Aorta (tissue), 5 donors: Measurements from ENCODE around the gene BRF1. TPM values are rescaled to one million over a fixed set of nuclear protein-coding genes. Genes with fewer than 3 reads are reported as not detected.
"Not testable (repeated sequence)": the region's sequence is repeated elsewhere in the genome, so short reads cannot be mapped to it uniquely, and the experiment has no call there.

Source experiments
- ATAC-seq: fragments of 200-7000 bp; cut with Tn5 transposase; one replicate; pipeline ENCODE4 v1.9.1; 2022; ENCODE audit warnings: moderate library complexity; ENCODE audit not compliant: low FRiP score
- DNase-seq, 2 donors: peaks; one replicate each; pipeline ENCODE4 v3.0.0-alpha.2; 2020
- H3K27ac ChIP-seq, 2 donors: one replicate each; pipeline ENCODE4 v1.5.1; 2013; ENCODE audit warnings: low read length in 2 of 2, mild to moderate bottlenecking in 2 of 2, moderate library complexity in 2 of 2, control low read depth in 1 of 2, inconsistent platforms in 1 of 2, low read depth in 1 of 2
- H3K27me3 ChIP-seq, 2 donors: one replicate each; pipeline ENCODE4 v1.6.1; 2013; ENCODE audit warnings: control low read depth in 1 of 2, low read length in 1 of 2, mild to moderate bottlenecking in 1 of 2, moderate library complexity in 1 of 2; ENCODE audit not compliant: insufficient read depth in 2 of 2, control insufficient read depth in 1 of 2
- H3K36me3 ChIP-seq, 2 donors: one replicate each; pipeline ENCODE4 v1.6.1; 2013; ENCODE audit warnings: control low read depth in 1 of 2, low read length in 1 of 2, mild to moderate bottlenecking in 1 of 2; ENCODE audit not compliant: insufficient read depth in 2 of 2, control insufficient read depth in 1 of 2
- H3K4me1 ChIP-seq, 2 donors: one replicate each; pipeline ENCODE4 v1.6.1; 2013; ENCODE audit warnings: low read length in 2 of 2, control low read depth in 1 of 2, mild to moderate bottlenecking in 1 of 2, moderate library complexity in 1 of 2; ENCODE audit not compliant: insufficient read depth in 2 of 2, control insufficient read depth in 1 of 2
- H3K4me3 ChIP-seq, 2 donors: one replicate each; pipeline ENCODE4 v1.5.1; 2013; ENCODE audit warnings: low read length in 2 of 2, control low read depth in 1 of 2, mild to moderate bottlenecking in 1 of 2
- H3K9me3 ChIP-seq: one replicate; pipeline ENCODE4 v1.6.1; 2013; ENCODE audit warnings: mild to moderate bottlenecking, low read length; ENCODE audit not compliant: control insufficient read depth
- WGBS, 2 donors: extraction: QIAGEN DNeasy Blood & Tissue Kit; methylation state at CpG; one replicate each; pipeline ENCODE4 v1.1.7; 2013; 5-methylcytosine and 5-hydroxymethylcytosine counted together
- intact Hi-C, 2 donors: fragments of 100-400 bp; cut with DNase I; formaldehyde crosslinking; loops; one replicate each; pipeline versions ENCODE4 v1.14.2 to v1.15.0; 2022
- polyA plus RNA-seq, 2 donors: library from polyadenylated mRNA; stranded (reverse); fragments of 200-250 nt; gene quantifications; one replicate each; pipeline ENCODE4 v1.2.3, GENCODE V29; 2013
- total RNA-seq, 2 donors: library from RNA; stranded (reverse); fragmentation: NEBNext Ultra II Directional; extraction: Animal tissue kit (Norgen Biotek cat#: 25700); gene quantifications; one replicate each; pipeline ENCODE4 v1.2.1, GENCODE V29; 2021
- donor health status: healthy with polysubstance abuse.
- donor health status: Bipolar disorder and iron deficiency.
- donor health status: DM: no; HTN: no; CAD: no.
- donor health status: DM: no; HTN: no; CAD: no.
- donor health status: DM: yes; HTN: yes; CAD: no.

BRF1 gene
- total and polyA plus RNA-seq, 4 donors = 7.1 to 44.3 (median 29.6) TPM

DNA sequence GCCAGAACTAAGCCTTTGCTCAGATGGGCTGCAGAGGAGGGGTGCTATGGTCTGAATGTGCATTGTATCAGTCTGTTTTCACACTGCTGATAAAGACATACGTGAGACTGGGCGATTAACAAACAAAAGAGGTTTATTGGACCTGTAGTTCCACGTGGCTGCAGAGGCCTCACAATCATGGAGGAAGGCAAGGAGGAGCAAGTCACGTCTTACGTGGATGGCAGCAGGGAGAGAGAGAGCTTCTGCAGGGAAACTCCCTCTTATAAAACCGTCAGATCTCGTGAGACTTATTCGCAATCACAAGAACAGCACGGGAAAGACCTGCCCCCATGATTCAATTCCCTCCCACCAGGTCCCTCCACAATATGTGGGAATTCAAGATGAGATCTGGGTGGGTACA lies 3.8 kb upstream of the BRF1 start:
- no peaks in the 10 kb centered on the region for H3K27me3 ChIP-seq
- H3K27ac ChIP-seq = no peak overlapping the region
- 76 to 82% methylated on average over 9 of the region's 9 CpGs for WGBS, 2 donors
- ATAC-seq = no peak
- no peaks in the 10 kb centered on the region for H3K36me3 ChIP-seq
- intact Hi-C loops = loop anchor here in 1 of 2 donors (5.0 to 10.0 kb wide), 3 partner anchors 60 to 617 kb away; partner anchors contain the start of genes BTBD6, INF2 and TEDC1
- no peak for DNase-seq
- H3K9me3 ChIP-seq = no peaks in the 10 kb centered on the region
- H3K4me3 ChIP-seq = no peak overlapping the region
- no peaks in the 10 kb centered on the region for H3K4me1 ChIP-seq

DNA sequence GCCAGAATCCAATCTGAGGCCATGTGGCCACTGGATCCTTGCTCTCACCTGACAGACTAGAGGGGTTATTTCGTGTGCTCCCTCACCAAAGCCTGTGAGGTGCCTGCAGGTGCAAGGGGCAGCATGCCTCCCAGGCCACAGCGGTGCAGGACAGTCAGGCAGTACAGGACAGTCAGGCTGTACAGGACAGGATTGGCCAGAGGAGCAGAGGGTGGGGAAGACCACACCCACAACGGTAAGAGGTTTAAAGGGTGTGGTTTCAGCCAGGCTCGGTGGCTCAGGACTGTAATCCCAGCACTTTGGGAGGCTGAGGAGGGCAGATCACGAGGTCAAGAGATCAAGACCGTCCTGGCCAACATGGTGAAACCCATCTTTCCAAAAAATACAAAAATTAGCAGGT lies 3.1 kb upstream of the BRF1 start:
- DNase-seq = no peak
- no peaks in the 10 kb centered on the region for H3K9me3 ChIP-seq
- no peak overlapping the region for H3K4me3 ChIP-seq
- H3K27ac ChIP-seq = no peak overlapping the region
- H3K27me3 ChIP-seq = no peaks in the 10 kb centered on the region
- no peak for ATAC-seq
- no peaks in the 10 kb centered on the region for H3K4me1 ChIP-seq
- H3K36me3 ChIP-seq = no peaks in the 10 kb centered on the region
- intact Hi-C loops = loop anchor here in 1 of 2 donors (5.0 to 10.0 kb wide), 3 partner anchors 59 to 617 kb away; partner anchors contain the start of genes BTBD6, INF2 and TEDC1
- WGBS, 2 donors = 80 to 88% methylated on average over 6 of the region's 6 CpGs

DNA sequence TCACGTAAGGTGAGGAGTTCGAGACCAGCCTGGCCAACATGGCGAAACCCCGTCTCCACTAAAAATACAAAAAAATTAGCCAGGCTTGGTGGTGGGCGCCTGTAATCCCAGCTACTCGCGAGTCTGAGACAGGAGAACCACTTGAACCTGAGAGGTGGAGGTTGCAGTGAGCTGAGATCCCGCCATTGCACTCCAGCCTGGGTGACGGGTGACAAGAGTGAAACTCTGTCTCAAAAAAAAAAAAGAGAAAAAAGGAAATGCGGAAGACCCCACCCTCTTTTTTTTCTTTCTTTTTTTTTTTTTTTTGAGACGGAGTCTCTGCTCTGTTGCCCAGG lies 1.1 kb upstream of the BRF1 start:
- not testable (repeated sequence) for H3K4me3 ChIP-seq, H3K4me1 ChIP-seq, ATAC-seq, H3K9me3 ChIP-seq, H3K27ac ChIP-seq, H3K36me3 ChIP-seq, DNase-seq, H3K27me3 ChIP-seq
- 75 to 79% methylated on average over 10 to 11 of the region's 11 CpGs for WGBS, 2 donors
- intact Hi-C loops = loop anchor here in 1 of 2 donors (2.0 to 10.0 kb wide), 4 partner anchors 13 to 615 kb away; partner anchors contain the start of genes BTBD6, INF2, PACS2 and TEDC1

DNA sequence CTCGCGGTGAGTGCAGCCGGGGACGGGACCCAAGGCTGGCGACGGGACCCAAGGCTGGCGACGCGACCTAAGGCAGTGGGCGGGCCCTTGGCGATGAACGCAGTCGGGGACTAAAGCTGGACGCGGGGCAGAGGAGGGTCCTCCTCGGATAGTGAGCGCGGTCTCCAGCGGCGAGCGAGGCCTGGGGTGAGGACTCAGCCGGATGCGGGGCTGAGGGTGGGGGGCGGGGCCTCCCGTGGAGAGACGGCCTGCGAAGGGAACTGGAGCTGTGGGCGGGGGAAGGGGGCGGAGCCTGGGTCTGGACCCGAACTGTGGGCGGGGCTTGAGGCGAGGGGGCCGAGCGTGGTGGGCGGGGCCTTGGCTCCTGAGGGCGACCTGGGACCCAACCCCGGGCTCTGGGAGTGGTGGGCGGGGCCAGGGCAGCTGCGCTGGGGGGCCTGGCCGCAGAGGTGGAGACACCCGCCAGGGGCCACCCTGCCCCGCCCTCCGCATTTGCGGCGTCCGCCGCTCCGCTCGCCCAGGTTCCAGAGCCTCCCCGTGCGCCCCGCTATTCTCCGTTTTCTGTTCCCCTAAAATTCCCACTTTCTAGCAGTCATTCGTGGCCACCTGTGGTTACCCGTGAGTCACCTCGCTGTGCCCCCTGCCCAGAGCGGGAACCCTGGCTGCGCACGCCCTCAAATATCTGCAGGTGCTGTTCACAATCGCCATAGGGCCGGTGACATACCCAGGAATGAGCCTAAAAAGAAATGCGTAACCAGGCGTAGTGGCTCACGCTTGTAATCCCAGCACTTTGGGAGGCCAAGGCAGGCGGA lies 508 bp upstream of the BRF1 start:
- intact Hi-C loops = loop anchor here in 1 of 2 donors (2.0 to 10.0 kb wide), 4 partner anchors 13 to 614 kb away; partner anchors contain the start of genes BTBD6, INF2, PACS2 and TEDC1
- 5 to 6% methylated on average over 56 to 65 of the region's 65 CpGs for WGBS, 2 donors

DNA sequence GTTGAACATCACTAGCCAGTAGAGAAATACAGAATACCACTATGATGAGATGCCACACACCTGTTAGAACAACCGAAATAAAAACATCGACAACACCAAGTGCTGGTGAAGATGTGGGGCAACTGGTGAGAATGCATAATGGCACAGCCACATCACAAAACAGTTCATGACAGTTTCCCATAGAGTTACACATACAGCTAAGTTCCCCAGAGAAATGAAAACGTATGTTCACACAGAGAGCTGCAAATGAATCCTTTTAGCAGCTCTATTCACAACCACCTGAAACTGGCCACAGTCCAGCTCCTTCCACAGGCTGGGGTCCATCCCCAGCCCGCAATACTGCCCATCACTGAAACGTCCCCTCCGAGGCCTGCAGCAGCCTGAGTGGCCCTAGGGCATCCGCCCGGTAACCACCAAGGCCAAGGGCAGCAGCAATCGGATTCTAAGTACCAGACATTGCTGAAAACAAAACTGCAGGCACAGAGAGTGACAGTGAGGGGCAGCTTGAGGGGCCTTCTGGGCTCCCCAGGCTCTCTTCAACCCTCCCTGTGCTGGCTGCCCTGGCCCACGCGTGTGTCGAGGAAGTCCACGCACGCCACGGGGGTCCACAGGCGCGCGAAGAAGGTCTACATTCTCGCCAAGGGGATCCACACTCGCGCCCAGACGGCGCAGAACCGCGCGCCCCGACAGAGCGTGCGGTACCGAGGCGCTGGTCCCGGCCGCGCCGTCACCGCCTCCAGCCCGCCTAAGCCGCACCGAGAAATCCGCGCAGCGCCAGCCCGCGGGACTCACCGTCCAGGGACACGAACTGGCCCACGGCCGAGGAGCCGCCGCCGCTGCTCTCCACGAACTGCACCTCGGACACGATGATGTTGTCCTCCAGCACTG lies 903 bp downstream of the BRF1 start:
- no peaks in the 10 kb centered on the region for H3K4me1 ChIP-seq
- intact Hi-C loops = loop anchor here in 1 of 2 donors (2.0 to 10.0 kb wide), 4 partner anchors 15 to 613 kb away; partner anchors contain the start of genes BTBD6, INF2, PACS2 and TEDC1
- WGBS, 2 donors = 7 to 13% methylated on average over 29 to 54 of the region's 54 CpGs
- H3K27ac ChIP-seq = peak overlapping the region in 1 of 2 donors; percentile 43
- ATAC-seq (peak; percentile 23), DNase-seq (peak; percentile 63 to 88)
- no peaks in the 10 kb centered on the region for H3K9me3 ChIP-seq
- no peaks in the 10 kb centered on the region for H3K27me3 ChIP-seq
- H3K36me3 ChIP-seq = no peaks in the 10 kb centered on the region
- H3K4me3 ChIP-seq = peak overlapping the region; percentile 52 to 76

More for the DNA sequence above, 508 bp upstream of the BRF1 start:
- Histone ChIP-seq H3K36me3 (no peaks in the 10 kb centered on the region), H3K27me3 (no peaks in the 10 kb centered on the region), H3K9me3 (no peaks in the 10 kb centered on the region), H3K4me1 (no peaks in the 10 kb centered on the region), H3K27ac (peak overlapping the region in 1 of 2 donors; percentile 83), H3K4me3 (peak overlapping the region; percentile 20 to 52)
- peak; percentile 97 for ATAC-seq
- peak; percentile 98 to 100 for DNase-seq

DNA sequence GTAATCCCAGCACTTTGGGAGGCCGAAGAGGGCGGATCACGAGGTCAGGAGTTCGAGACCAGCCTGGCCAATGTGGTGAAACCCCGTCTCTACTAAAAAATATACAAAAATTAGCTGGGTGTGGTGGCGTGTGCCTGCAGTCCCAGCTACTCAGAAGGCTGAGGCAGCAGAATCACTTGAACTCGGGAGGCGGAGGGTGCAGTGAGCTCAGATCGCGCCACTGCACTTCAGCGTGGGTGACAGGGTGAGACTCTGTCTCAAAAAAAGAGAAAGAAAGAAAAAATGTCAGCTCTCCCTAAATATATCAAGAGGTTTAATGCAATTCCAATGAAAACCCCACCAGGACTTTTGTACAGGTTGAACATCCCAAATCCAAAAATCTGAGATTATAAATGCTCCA lies 3.5 kb downstream of the BRF1 start:
- 96 to 98% methylated on average over 11 of the region's 11 CpGs for WGBS, 2 donors

DNA sequence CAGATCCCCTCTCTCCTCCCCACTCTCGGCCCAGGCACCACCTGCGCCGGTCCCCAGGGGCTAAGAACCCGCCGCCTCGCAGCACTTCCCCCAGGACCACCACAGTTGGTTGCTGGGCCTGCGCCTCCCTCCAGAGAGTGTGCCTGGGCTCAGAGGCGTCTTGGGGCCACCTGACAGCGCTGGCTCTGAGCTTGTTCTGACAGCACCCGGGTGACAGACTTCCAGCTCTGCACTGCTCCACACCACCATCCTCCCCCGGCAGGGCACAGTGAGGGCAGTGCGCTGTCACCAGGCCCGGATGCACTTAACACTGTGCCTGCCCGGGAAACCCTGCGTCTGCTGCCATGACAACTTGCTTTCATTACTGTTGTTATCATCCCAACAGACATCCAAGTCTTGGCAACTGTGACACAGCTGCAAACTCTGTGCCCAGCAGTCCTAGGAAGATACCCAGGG lies 6.6 kb downstream of the BRF1 start:
- Histone ChIP-seq H3K27me3 (no peaks in the 10 kb centered on the region), H3K4me1 (no peaks in the 10 kb centered on the region), H3K36me3 (no peaks in the 10 kb centered on the region), H3K9me3 (no peaks in the 10 kb centered on the region), H3K27ac (no peak overlapping the region), H3K4me3 (no peak overlapping the region)
- WGBS, 2 donors = 43 to 45% methylated on average over 15 of the region's 15 CpGs
- ATAC-seq (peak; percentile 74), DNase-seq (peak in 1 of 2 donors; percentile 73)
- intact Hi-C loops = no loop called here

More for the DNA sequence above, 3.5 kb downstream of the BRF1 start:
- H3K4me1 ChIP-seq, intact Hi-C loops, H3K27me3 ChIP-seq, H3K27ac ChIP-seq, H3K36me3 ChIP-seq, H3K4me3 ChIP-seq, ATAC-seq, H3K9me3 ChIP-seq, DNase-seq: not testable (repeated sequence)

DNA sequence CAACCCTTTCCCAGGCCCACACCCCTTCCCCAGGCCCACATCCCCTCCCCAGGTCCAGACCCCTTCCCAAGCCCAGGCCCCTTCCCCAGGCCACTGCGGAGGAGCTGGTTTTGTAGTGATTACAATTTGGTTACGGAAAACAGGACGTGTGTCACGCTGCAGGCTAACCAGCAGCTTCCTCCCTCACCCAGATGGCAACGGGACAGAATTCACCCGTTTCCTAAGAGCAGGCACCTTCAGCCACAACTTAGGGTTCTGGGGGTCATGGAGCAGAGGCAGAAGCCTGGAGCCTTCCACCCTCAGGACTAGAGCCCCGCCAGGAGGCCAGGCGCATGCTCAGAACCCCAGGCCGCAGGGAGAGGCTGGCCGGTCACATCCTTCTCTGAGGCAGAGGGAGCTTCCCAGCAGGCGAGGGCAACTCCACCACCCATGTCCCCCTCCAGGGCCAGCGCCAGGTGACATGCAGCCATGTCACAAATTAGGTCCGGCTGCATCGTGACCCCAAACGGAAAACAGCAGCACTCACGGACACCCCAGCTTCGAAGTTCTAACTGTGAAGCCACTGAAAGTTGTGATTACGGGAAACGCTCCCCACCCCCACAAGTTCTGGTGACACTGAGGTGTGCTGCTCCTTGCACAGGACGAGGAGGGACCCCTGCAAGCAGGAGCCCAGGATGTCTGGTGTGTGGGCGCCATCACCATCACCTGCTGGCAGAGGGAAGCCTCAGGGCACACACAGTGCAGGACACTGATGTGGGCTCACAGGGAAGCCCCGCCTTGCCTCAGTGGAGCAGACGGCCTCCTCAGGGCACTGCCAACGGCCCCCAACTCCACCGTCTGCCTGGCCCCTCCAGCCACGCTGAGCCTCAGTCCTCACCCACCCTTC lies 7.7 kb downstream of the BRF1 start:
- no peaks in the 10 kb centered on the region for H3K36me3 ChIP-seq
- no peak for ATAC-seq
- DNase-seq = no peak
- no peaks in the 10 kb centered on the region for H3K4me1 ChIP-seq
- no peaks in the 10 kb centered on the region for H3K9me3 ChIP-seq
- 86% methylated on average over 26 of the region's 26 CpGs for WGBS, 2 donors
- intact Hi-C loops = no loop called here
- H3K4me3 ChIP-seq = no peak overlapping the region
- no peak overlapping the region for H3K27ac ChIP-seq
- H3K27me3 ChIP-seq = no peaks in the 10 kb centered on the region
